OCI-LY7 (cell line): ENCODE results near the gene TRA2B. TPM values are rescaled to one million over a fixed set of nuclear protein-coding genes. Genes with fewer than 3 reads are reported as not detected.

Experiments
- BruUV-seq: library from RNA; stranded (reverse); fragments of 400-500 nt; replicated peaks from 2 replicates; lab custom pipeline; 2021; lab: Mats Ljungman, UMichigan
- CTCF ChIA-PET: fragments of 300-600 bp; sonication (Branson Sonifier 250); formaldehyde crosslinking; loops from one replicate; lab custom pipeline; 2022; ENCODE audit warnings: antibody characterized with exemption; ENCODE audit not compliant: unreplicated experiment; lab: Charles Lee
- POLR2A ChIA-PET: fragments of 300-600 bp; sonication (Branson Sonifier 250); formaldehyde crosslinking; loops from one replicate; lab custom pipeline; 2022; ENCODE audit warnings: antibody characterized with exemption; lab: Charles Lee
- DNase-seq: peaks from one replicate; pipeline ENCODE4 v3.0.0-alpha.2; 2015; ENCODE audit warnings: low spot score
- H2AFZ ChIP-seq: fragments of 200-600 bp; sonication (generic), shearing (Covaris generic); 2 replicates; pipeline ENCODE4 v1.6.1; 2014; ENCODE audit warnings: mild to moderate bottlenecking, antibody characterized with exemption, low read length, moderate library complexity
- H3K27ac ChIP-seq: fragments of 200-600 bp; sonication (generic); 2 replicates; pipeline ENCODE4 v1.5.1; 2014; ENCODE audit warnings: mixed run types, low read depth, mild to moderate bottlenecking, moderate library complexity, low read length, inconsistent platforms; ENCODE audit not compliant: poor library complexity, severe bottlenecking
- H3K36me3 ChIP-seq: fragments of 200-600 bp; sonication (generic); 2 replicates; pipeline ENCODE4 v1.6.1; 2014; ENCODE audit warnings: mild to moderate bottlenecking, antibody characterized with exemption, low read length, moderate library complexity, mixed read lengths; ENCODE audit not compliant: insufficient read depth
- H3K4me1 ChIP-seq: fragments of 200-600 bp; sonication (generic); 2 replicates; pipeline ENCODE4 v1.5.1; 2014; ENCODE audit warnings: mild to moderate bottlenecking, low read length; ENCODE audit not compliant: insufficient read depth, poor library complexity, severe bottlenecking
- H3K4me2 ChIP-seq: fragments of 200-600 bp; sonication (generic); 2 replicates; pipeline ENCODE4 v1.6.1; 2014; ENCODE audit warnings: mild to moderate bottlenecking, low read length
- H3K4me3 ChIP-seq: fragments of 200-600 bp; sonication (generic); 2 replicates; pipeline ENCODE4 v1.5.1; 2014; ENCODE audit warnings: mild to moderate bottlenecking, low read depth, low read length; ENCODE audit not compliant: poor library complexity, severe bottlenecking
- H3K79me2 ChIP-seq: fragments of 200-600 bp; sonication (generic); 2 replicates; pipeline ENCODE4 v1.6.1; 2016; ENCODE audit warnings: low read depth, mild to moderate bottlenecking, low read length, moderate library complexity, mixed read lengths; ENCODE audit not compliant: insufficient read depth
- H3K9me2 ChIP-seq: fragments of 200-600 bp; sonication (generic); 2 replicates; pipeline ENCODE4 v1.6.1; 2016; ENCODE audit warnings: mild to moderate bottlenecking, low read length, mixed read lengths; ENCODE audit not compliant: insufficient read depth
- H3K9me3 ChIP-seq: fragments of 200-600 bp; sonication (generic); 2 replicates; pipeline ENCODE4 v1.6.1; 2014; ENCODE audit warnings: mild to moderate bottlenecking, mixed run types, low read length, mixed read lengths
- H4K20me1 ChIP-seq: fragments of 200-600 bp; sonication (generic); 2 replicates; pipeline ENCODE4 v1.6.1; 2014; ENCODE audit warnings: mild to moderate bottlenecking, antibody characterized with exemption, low read length, moderate library complexity, mixed read lengths; ENCODE audit not compliant: insufficient read depth
- EZH2phosphoT487 ChIP-seq: fragments of 200-600 bp; sonication (generic); IDR thresholded peaks from 2 replicates; pipeline ENCODE4 v1.6.1; 2018; ENCODE audit warnings: low read depth, borderline replicate concordance, mild to moderate bottlenecking, mixed run types, antibody characterized with exemption, low read length, moderate library complexity, mixed read lengths
- intact Hi-C: fragments of 100-400 bp; cut with micrococcal nuclease; formaldehyde crosslinking; loops from one replicate; pipeline ENCODE4 v1.10.0; 2022; ENCODE audit not compliant: unreplicated experiment
- total RNA-seq, 2 experiments: library from RNA; depleted of rRNA in 1 of 2; stranded (reverse); fragments of >200 nt in 1 of 2; shearing (Covaris generic) in 1 of 2; gene quantifications; 2 replicates each; pipeline ENCODE4 v1.2.3, GENCODE V29; 2014 to 2022
- TF ChIP-seq, protein P1 (sequence below): fragments of 200-600 bp; sonication (generic); conservative IDR thresholded peaks from 2 replicates; pipeline ENCODE4 v1.5.1; 2014; ENCODE audit warnings: mild to moderate bottlenecking, antibody characterized with exemption, low read length, moderate library complexity, mixed read lengths

Gene TRA2B
- total RNA-seq, 2 experiments from 2014 or later, result 325 to 349 TPM

DNA sequence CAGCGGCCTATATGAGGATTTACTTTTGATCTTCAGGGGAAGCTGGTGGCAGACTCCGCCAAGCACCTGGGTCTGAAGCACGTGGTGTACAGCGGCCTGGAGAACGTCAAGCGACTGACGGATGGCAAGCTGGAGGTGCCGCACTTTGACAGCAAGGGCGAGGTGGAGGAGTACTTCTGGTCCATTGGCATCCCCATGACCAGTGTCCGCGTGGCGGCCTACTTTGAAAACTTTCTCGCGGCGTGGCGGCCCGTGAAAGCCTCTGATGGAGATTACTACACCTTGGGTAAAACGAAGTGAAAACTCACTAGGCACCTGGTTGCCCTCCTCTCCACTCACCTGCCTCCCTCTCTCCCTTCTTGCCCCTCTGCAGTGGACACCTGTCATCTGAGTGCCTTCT, 33.8 kb upstream of the TRA2B start:
- POLR2A ChIA-PET, result no interaction called here
- no TSS peak for BruUV-seq
- Histone ChIP-seq H3K4me1 (no peaks in the 10 kb centered on the region), H4K20me1 (no peaks in the 10 kb centered on the region), H3K79me2 (no peaks in the 10 kb centered on the region), H3K9me2 (no peaks in the 10 kb centered on the region), H3K4me3 (no peak overlapping the region), H3K9me3 (no peaks in the 10 kb centered on the region), H2AFZ (no peak overlapping the region), H3K27ac (no peak overlapping the region), H3K4me2 (no peak overlapping the region), H3K36me3 (no peaks in the 10 kb centered on the region)
- DNase-seq, result no peak
- intact Hi-C loops, result no loop called here
- TF ChIP-seq, protein P1, sequence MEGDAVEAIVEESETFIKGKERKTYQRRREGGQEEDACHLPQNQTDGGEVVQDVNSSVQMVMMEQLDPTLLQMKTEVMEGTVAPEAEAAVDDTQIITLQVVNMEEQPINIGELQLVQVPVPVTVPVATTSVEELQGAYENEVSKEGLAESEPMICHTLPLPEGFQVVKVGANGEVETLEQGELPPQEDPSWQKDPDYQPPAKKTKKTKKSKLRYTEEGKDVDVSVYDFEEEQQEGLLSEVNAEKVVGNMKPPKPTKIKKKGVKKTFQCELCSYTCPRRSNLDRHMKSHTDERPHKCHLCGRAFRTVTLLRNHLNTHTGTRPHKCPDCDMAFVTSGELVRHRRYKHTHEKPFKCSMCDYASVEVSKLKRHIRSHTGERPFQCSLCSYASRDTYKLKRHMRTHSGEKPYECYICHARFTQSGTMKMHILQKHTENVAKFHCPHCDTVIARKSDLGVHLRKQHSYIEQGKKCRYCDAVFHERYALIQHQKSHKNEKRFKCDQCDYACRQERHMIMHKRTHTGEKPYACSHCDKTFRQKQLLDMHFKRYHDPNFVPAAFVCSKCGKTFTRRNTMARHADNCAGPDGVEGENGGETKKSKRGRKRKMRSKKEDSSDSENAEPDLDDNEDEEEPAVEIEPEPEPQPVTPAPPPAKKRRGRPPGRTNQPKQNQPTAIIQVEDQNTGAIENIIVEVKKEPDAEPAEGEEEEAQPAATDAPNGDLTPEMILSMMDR, result no peak
- TF ChIP-seq EZH2phosphoT487, result no peak
- CTCF ChIA-PET, result interaction anchor here (0.7 kb wide), 1 partner anchor 28 kb away, joined by 3 read pairs; no protein-coding TSS in a partner anchor

DNA sequence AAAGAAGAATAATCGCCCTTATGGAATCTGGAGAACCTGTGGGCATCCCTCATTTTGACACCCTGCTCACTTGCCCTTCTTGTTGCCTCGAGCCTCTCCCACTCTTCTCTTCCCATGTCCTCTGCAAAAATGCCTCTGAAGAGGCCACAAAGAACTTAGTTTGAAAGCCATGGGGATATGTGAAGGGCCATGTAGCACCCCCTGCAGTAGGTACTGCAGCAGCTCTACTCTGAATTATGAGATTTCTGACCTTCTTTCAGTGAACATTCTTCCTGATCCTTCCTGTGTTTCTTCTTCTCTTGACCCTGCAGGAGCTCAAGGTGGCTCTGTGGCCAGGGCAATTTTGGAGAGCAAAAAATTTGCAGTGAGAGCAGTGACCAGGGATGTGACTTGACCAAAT, 30.4 kb upstream of the TRA2B start:
- Histone ChIP-seq H3K4me3 (no peak overlapping the region), H3K27ac (no peak overlapping the region), H2AFZ (no peak overlapping the region), H3K79me2 (no peaks in the 10 kb centered on the region), H3K9me3 (no peaks in the 10 kb centered on the region), H3K4me1 (no peaks in the 10 kb centered on the region), H3K4me2 (no peak overlapping the region), H3K9me2 (no peaks in the 10 kb centered on the region), H4K20me1 (no peaks in the 10 kb centered on the region), H3K36me3 (no peaks in the 10 kb centered on the region)
- no peak for TF ChIP-seq EZH2phosphoT487
- TF ChIP-seq, protein P1, result no peak
- ChIA-PET POLR2A (no interaction called here), CTCF (no interaction called here)
- BruUV-seq, result no TSS peak
- intact Hi-C loops, result no loop called here
- DNase-seq, result no peak

GRCh38 chr3:185966655-185967054, 28.8 kb upstream of the TRA2B start:
- Histone ChIP-seq H3K9me2 (no peaks in the 10 kb centered on the region), H3K4me3 (no peak overlapping the region), H2AFZ (no peak overlapping the region), H3K9me3 (no peaks in the 10 kb centered on the region), H3K36me3 (no peaks in the 10 kb centered on the region), H3K4me1 (no peaks in the 10 kb centered on the region), H3K79me2 (no peaks in the 10 kb centered on the region), H3K4me2 (no peak overlapping the region), H3K27ac (no peak overlapping the region), H4K20me1 (no peaks in the 10 kb centered on the region)
- no peak for TF ChIP-seq EZH2phosphoT487
- TF ChIP-seq, protein P1, result no peak
- no TSS peak for BruUV-seq
- ChIA-PET CTCF (no interaction called here), POLR2A (interaction anchor here (1.8 kb wide), 1 partner anchor 13 kb away, joined by 4 read pairs; no protein-coding TSS in a partner anchor)
- intact Hi-C loops, result no loop called here
- no peak for DNase-seq
